Naive thymus-derived CD8-positive, alpha-beta T cell (primary cell): ENCODE results near the gene SUSD3. TPM values are rescaled to one million over a fixed set of nuclear protein-coding genes. Genes with fewer than 3 reads are reported as not detected.
"Not testable (repeated sequence)": the region's sequence is repeated elsewhere in the genome, so short reads cannot be mapped to it uniquely, and the experiment has no call there.

Source experiments
- ATAC-seq, 2 donors: fragments of 150-1000 bp; cut with Tn5 transposase in 1 of 2; sonication (Bioruptor Pico), chemical (Tn5 transposase) in 1 of 2; 1 replicate in 1 of 2; 2 replicates in 1 of 2; pipeline ENCODE4 v1.10.0; 2021; ENCODE audit warnings: mild to moderate bottlenecking in 2 of 2, moderate library complexity in 2 of 2
- POLR2A ChIA-PET: fragments of 350-600 bp; sonication (Branson Sonifier 250); formaldehyde crosslinking; loops from one replicate; lab custom pipeline; 2021; ENCODE audit warnings: antibody characterized with exemption; lab: Charles Lee
- DNase-seq, 10 donors: peaks; one replicate each; pipeline versions ENCODE4 v3.0.0 to v3.0.0-alpha.2; 2020 to 2022
- H3K27ac Mint-ChIP-seq, 10 donors: one replicate each; pipeline ENCODE4 v1.8.0; 2020 to 2022; ENCODE audit warnings: mild to moderate bottlenecking in 10 of 10, mixed read lengths in 10 of 10, moderate library complexity in 4 of 10, inconsistent platforms in 1 of 10
- H3K27me3 Mint-ChIP-seq, 5 donors: one replicate each; pipeline ENCODE4 v1.8.0; 2021 to 2022; ENCODE audit warnings: mixed read lengths in 5 of 5
- H3K36me3 Mint-ChIP-seq, 3 donors: one replicate each; pipeline ENCODE4 v1.8.0; 2020 to 2022; ENCODE audit warnings: mixed read lengths in 3 of 3, mild to moderate bottlenecking in 2 of 3, inconsistent platforms in 1 of 3
- H3K4me1 Mint-ChIP-seq, 4 donors: one replicate each; pipeline ENCODE4 v1.8.0; 2021 to 2022; ENCODE audit warnings: mixed read lengths in 4 of 4
- H3K4me3 Mint-ChIP-seq, 10 donors: one replicate each; pipeline ENCODE4 v1.8.0; 2020 to 2022; ENCODE audit warnings: mild to moderate bottlenecking in 10 of 10, mixed read lengths in 10 of 10, moderate library complexity in 6 of 10, inconsistent platforms in 1 of 10
- H3K9me3 Mint-ChIP-seq, 9 donors: one replicate each; pipeline ENCODE4 v1.8.0; 2020 to 2022; ENCODE audit warnings: mixed read lengths in 9 of 9, mild to moderate bottlenecking in 3 of 9, inconsistent platforms in 1 of 9, moderate library complexity in 1 of 9
- polyA plus RNA-seq, 3 donors: library from polyadenylated mRNA; unstranded; fragments of 300-500 nt; fragmentation: Illumina TruSeq; gene quantifications; one replicate each; pipeline ENCODE4 v1.2.3, GENCODE V29; 2021
- total RNA-seq, 8 experiments: library from RNA in 2 of 8; stranded (reverse) in 2 of 8; gene quantifications; one replicate each; pipeline ENCODE4 v1.2.3 and lab custom pipeline; 2021 to 2026

The SUSD3 gene
- 10 to 100 TPM; 62.1 to 64.0 TPM for total RNA-seq
- polyA plus RNA-seq, result 100 to 1,000 TPM in 2 of 3 donors, 10 to 100 TPM in 1; 86.7 to 208 (median 145) TPM
- total RNA-seq (lab: John Stamatoyannopoulos, UW), result 4.3 to 50.4 (median 27.4) reads per million in 6 experiments

DNA sequence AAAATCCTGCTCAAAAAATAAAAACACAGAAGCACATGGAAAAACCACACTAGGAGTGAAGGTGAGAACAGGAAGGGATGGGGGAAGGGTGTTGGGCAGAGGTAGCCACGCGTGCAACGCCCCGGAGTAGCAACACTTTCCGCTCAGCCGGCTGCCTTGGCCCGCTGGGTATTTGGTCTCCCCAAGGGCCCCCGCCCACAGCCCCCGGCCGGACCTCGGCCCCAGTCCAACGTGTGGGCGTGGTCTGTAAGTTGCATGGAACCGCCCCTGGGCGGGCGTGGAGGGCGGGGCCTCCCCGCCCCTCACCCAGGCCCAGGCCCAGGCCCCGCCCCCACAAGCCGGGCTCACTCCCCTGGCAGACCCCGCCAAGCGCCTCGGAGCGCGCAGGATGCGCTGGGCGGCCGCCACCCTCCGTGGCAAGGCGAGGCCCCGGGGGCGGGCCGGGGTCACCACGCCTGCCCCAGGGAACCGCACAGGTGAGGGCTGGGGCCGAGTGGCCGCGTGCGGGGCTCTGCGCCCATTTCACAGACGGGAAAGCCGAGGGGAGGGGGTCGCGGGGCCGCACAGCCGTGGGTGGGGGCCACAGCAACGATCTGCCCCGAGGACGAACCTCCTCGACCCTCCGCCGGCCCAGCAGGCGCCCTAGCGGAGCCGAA, at the start of gene SUSD3:
TSS of gene SUSD3 (plus strand) at position 347 of the 656 bp plus-strand sequence. CDS start at position 389, 42 bp downstream.
- H3K27ac Mint-ChIP-seq, result peak within 1 kb of the TSS; percentile 93 to 100 (median 100)
- no peaks in the 10 kb centered on the region for H3K9me3 Mint-ChIP-seq
- POLR2A ChIA-PET, result interaction anchor here (0.5 to 23.1 kb wide), 15 partner anchors 8 to 92 kb away, joined by 3 to 608 read pairs (median 4); partner anchors contain the start of gene CARD19
- peaks cover 37 to 80% (median 74%) of the 10 kb centered on the region in 4 donors for H3K4me1 Mint-ChIP-seq
- H3K4me3 Mint-ChIP-seq, result peak within 1 kb of the TSS; percentile 85 to 96 (median 92)
- no peaks in the 10 kb centered on the region for H3K36me3 Mint-ChIP-seq
- DNase-seq, result peak; percentile 57 to 80 (median 62)
- ATAC-seq, result peak; percentile 57 to 63
- no peaks in the 10 kb centered on the region for H3K27me3 Mint-ChIP-seq

DNA sequence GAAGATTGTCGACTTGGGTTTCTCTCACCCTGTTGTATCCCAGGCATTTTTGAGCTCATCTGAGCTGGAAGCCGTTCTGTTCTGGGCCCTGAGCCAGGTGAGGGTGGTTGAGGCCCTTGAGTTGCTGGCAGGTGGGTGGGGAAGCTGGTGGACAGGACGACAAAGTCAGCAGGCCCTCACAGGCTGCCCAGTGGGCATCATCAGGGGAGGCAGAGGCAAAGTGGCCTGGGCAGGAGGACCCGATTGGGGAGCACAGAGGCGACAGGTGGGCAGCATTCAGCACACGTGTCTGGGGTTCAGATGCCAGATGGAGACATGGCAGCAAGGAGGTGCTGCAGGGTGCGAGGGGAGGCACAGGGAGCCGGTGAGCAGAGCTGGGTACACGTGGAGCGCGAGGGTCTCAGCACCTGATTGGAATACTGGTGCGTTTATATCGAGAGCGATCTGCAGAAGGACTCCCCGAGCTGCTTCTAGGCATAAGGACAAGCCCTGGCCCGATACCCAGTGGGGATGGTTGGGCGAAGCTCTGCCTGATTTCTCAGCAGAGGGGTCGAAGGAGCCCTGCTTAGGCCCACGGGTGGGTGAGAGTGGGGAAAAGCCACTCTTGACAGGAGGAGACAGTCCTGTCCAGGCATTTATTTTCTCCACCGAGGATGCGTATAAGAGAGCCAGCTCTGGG, 49.0 kb upstream of the SUSD3 start:
- no peak for ATAC-seq
- POLR2A ChIA-PET, result interaction anchor here (0.6 to 3.2 kb wide), 13 partner anchors 11 to 49 kb away, joined by 3 to 17 read pairs (median 5); no protein-coding TSS in a partner anchor
- peaks cover 7 to 40% (median 20%) of the 10 kb centered on the region in 4 donors for H3K4me1 Mint-ChIP-seq
- H3K36me3 Mint-ChIP-seq, result peaks cover 0 to 88% (median 19%) of the 10 kb centered on the region in 3 donors
- no peaks in the 10 kb centered on the region for H3K9me3 Mint-ChIP-seq
- DNase-seq, result no peak
- peak overlapping the region in 9 of 10 donors; percentile 13 to 94 (median 83) for H3K27ac Mint-ChIP-seq
- H3K27me3 Mint-ChIP-seq, result no peaks in the 10 kb centered on the region
- H3K4me3 Mint-ChIP-seq, result peak overlapping the region in 1 of 10 donors; percentile 45

GRCh38 chr9:93010056-93010455, 48.4 kb upstream of the SUSD3 start:
- H3K9me3 Mint-ChIP-seq, result no peaks in the 10 kb centered on the region
- POLR2A ChIA-PET, result interaction anchor here (1.0 to 3.2 kb wide), 12 partner anchors 10 to 45 kb away, joined by 3 to 17 read pairs (median 4); no protein-coding TSS in a partner anchor
- ATAC-seq (no peak), DNase-seq (peak in 1 of 10 donors; percentile 11)
- H3K27ac Mint-ChIP-seq, result peak overlapping the region in 8 of 10 donors; percentile 61 to 93 (median 80)
- no peaks in the 10 kb centered on the region for H3K27me3 Mint-ChIP-seq
- H3K4me1 Mint-ChIP-seq, result peaks cover 7 to 35% (median 18%) of the 10 kb centered on the region in 4 donors
- H3K4me3 Mint-ChIP-seq, result no peak overlapping the region
- peaks cover 0 to 88% (median 19%) of the 10 kb centered on the region in 3 donors for H3K36me3 Mint-ChIP-seq

GRCh38 chr9:93010704-93011103, 47.8 kb upstream of the SUSD3 start:
- POLR2A ChIA-PET, result interaction anchor here (0.9 to 3.2 kb wide), 9 partner anchors 10 to 46 kb away, joined by 3 to 17 read pairs (median 4); no protein-coding TSS in a partner anchor
- DNase-seq (no peak), ATAC-seq (no peak)
- Mint-ChIP-seq H3K27me3 (no peaks in the 10 kb centered on the region), H3K4me1 (peaks cover 7 to 33% (median 16%) of the 10 kb centered on the region in 4 donors), H3K9me3 (no peaks in the 10 kb centered on the region), H3K27ac (peak overlapping the region in 8 of 10 donors; percentile 15 to 93 (median 69)), H3K4me3 (peak overlapping the region in 1 of 10 donors; percentile 38), H3K36me3 (peaks cover 0 to 86% (median 15%) of the 10 kb centered on the region in 3 donors)

DNA sequence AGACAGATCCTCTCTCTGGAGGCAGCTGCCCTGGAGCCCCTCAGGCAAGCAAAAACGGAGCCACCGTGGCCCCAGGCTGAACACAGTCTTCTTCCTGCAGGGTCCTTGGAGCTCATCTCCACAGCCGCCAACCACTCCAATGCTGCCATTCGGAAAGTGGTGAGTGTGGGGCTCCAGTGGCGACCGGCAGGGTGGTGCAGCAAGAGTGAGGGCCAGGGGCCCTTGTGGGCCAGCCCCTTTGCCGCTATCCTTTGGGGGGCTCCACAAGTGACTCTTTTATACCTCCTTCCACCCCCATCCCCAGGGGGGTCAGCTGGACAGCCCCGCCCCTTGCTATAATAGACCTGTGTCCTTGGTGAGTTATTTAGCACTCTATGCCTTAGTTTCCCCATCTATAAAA, 47.4 kb upstream of the SUSD3 start:
- peak overlapping the region in 7 of 10 donors; percentile 19 to 77 (median 69) for H3K27ac Mint-ChIP-seq
- peaks cover 0 to 87% (median 15%) of the 10 kb centered on the region in 3 donors for H3K36me3 Mint-ChIP-seq

DNA sequence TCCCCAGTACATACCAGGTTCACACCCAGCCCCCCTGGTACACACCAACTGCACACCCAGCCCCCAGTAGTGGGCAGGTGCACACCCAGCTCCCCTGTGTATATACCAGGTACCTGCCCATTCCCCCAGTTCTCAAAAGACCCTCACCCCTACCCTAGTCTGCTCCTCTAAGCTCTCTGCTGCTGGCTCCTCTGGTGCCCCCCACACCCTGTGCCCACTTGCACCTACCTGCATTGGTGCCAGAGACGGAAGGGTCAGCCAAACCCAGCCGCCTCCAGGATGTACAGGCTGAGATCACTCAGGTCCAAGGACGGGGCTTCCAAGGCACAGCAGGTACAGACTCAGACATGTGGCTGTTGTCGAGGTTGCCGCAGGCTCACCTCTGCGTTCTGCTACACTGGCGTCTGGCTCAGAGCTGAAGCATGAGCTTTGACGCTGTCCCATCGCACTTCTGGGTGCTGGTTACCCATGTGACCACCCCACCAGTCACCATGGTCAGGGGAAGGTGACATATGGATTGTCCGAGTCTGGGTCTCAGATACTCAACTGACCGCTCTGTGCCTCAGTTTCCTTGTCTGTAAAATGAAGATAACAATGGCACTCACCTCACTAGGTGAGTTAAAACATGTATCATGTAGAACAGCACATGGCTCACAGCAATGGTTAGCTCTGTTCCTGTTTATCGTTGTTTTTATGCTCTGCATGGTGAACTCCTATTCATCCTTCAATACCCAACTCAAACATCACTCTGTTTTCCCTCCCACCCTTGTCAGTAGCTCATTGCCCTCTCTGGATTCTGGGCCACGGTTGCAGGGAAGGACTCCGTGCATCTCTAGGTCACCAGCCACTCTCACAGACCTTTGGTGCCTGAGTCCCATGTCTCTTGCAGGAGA, 45.3 kb upstream of the SUSD3 start:
- Mint-ChIP-seq H3K9me3 (no peaks in the 10 kb centered on the region), H3K27me3 (no peaks in the 10 kb centered on the region), H3K4me3 (peak overlapping the region in 2 of 10 donors; percentile 24 to 67), H3K27ac (peak overlapping the region; percentile 56 to 88 (median 81)), H3K36me3 (peaks cover 0 to 86% (median 20%) of the 10 kb centered on the region in 3 donors), H3K4me1 (peaks cover 4 to 34% (median 16%) of the 10 kb centered on the region in 4 donors)
- DNase-seq (no peak), ATAC-seq (no peak)
- POLR2A ChIA-PET, result interaction anchor here (0.5 to 6.9 kb wide), 9 partner anchors 9 to 139 kb away, joined by 3 to 85 read pairs (median 4); no protein-coding TSS in a partner anchor

More for the DNA sequence above, 47.4 kb upstream of the SUSD3 start:
- H3K4me1 Mint-ChIP-seq, result peaks cover 5 to 30% (median 15%) of the 10 kb centered on the region in 4 donors
- H3K9me3 Mint-ChIP-seq, result no peaks in the 10 kb centered on the region
- ATAC-seq (no peak), DNase-seq (no peak)
- no peak overlapping the region for H3K4me3 Mint-ChIP-seq
- POLR2A ChIA-PET, result interaction anchor here (0.9 to 3.2 kb wide), 7 partner anchors 9 to 43 kb away, joined by 3 to 17 read pairs (median 4); no protein-coding TSS in a partner anchor
- H3K27me3 Mint-ChIP-seq, result no peaks in the 10 kb centered on the region

DNA sequence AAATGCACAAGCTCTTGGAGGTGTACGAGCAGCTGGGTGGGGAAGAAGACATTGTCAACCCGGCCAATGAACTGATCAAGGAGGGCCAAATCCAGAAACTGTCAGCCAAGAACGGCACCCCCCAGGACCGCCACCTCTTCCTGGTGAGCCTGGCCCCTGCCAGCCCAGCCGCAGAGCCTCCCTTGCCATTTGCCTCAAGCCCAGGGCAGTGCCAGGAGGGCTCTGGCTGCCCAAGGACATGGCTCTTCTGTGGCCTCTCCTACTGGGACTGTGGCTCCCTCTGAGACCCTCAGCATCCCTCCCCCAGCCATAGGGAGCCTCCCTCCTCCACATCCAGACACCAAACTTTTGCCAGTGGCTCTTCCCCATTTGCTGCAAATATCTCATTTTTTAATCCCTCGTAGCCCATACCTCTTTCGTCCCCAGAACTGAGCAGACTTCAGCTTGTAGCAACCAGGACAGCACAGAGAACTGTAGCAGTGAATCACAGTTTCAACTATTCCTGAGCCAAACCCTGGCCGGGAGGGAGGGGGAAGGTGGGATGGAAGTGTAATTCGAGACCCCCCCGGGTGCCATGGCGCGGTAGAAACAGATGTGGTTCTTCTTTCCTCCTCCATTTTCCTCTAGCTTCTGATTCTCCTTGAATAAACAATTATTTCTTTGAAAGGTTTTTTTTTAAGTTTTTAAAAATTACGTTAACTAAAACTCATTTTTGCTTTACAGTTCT, 44.5 kb upstream of the SUSD3 start:
- Mint-ChIP-seq H3K9me3 (no peaks in the 10 kb centered on the region), H3K27me3 (no peaks in the 10 kb centered on the region), H3K4me1 (peaks cover 5 to 35% (median 17%) of the 10 kb centered on the region in 4 donors), H3K4me3 (no peak overlapping the region), H3K36me3 (peaks cover 0 to 86% (median 21%) of the 10 kb centered on the region in 3 donors), H3K27ac (peak overlapping the region; percentile 19 to 87 (median 72))
- POLR2A ChIA-PET, result interaction anchor here (0.5 to 6.9 kb wide), 8 partner anchors 8 to 140 kb away, joined by 3 to 85 read pairs (median 4); no protein-coding TSS in a partner anchor
- ATAC-seq (no peak), DNase-seq (peak in 1 of 10 donors; percentile 7)

- DNase-seq, H3K4me3 Mint-ChIP-seq, ATAC-seq, H3K9me3 Mint-ChIP-seq, H3K27me3 Mint-ChIP-seq: not testable (repeated sequence)
- H3K36me3 Mint-ChIP-seq, result peaks cover 0 to 87% (median 17%) of the 10 kb centered on the region in 3 donors
- H3K27ac Mint-ChIP-seq, result peak overlapping the region in 7 of 10 donors; percentile 7 to 77 (median 41)
- H3K4me1 Mint-ChIP-seq, result peaks cover 11 to 40% (median 23%) of the 10 kb centered on the region in 4 donors
- POLR2A ChIA-PET, result interaction anchor here (0.8 to 6.9 kb wide), 8 partner anchors 11 to 92 kb away, joined by 3 to 85 read pairs (median 4); no protein-coding TSS in a partner anchor
Measured at GRCh38 chr9:93015190-93015589, 43.3 kb upstream of the SUSD3 start.

- Mint-ChIP-seq H3K4me1 (peaks cover 10 to 56% (median 29%) of the 10 kb centered on the region in 4 donors), H3K36me3 (peaks cover 0 to 93% (median 21%) of the 10 kb centered on the region in 3 donors), H3K4me3 (no peak overlapping the region), H3K9me3 (no peaks in the 10 kb centered on the region), H3K27ac (peak overlapping the region in 9 of 10 donors; percentile 51 to 100 (median 89)), H3K27me3 (no peaks in the 10 kb centered on the region)
- no peak for ATAC-seq
- no peak for DNase-seq
- POLR2A ChIA-PET, result interaction anchor here (0.8 to 6.9 kb wide), 4 partner anchors 9 to 63 kb away, joined by 5 to 85 read pairs (median 9); no protein-coding TSS in a partner anchor
Measured at GRCh38 chr9:93017621-93018020, 40.9 kb upstream of the SUSD3 start.

DNA sequence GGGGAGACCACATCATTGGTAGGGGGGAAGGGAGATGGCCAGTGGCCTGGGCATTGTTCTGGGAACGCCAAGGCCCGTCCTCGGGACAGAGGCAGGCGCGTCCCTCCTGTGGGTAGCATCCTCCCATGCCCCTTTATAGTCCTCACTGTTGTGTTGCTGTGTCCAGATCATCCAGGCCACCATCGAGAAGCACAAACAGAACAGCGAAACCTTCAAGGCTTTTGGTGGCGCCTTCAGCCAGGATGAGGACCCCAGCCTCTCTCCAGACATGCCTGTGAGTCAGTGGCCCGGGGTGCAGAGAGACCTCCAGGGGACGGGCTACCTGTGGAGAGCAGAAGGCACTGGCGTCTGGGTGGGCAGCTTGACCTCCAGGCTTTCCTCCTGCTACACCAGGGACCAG, 38.4 kb upstream of the SUSD3 start:
- H3K36me3 Mint-ChIP-seq, result peaks cover 0 to 86% (median 15%) of the 10 kb centered on the region in 3 donors
- peak overlapping the region in 1 of 10 donors; percentile 20 for H3K4me3 Mint-ChIP-seq
- POLR2A ChIA-PET, result interaction anchor here (0.8 to 15.4 kb wide), 9 partner anchors 9 to 99 kb away, joined by 3 to 608 read pairs (median 9); partner anchors contain the start of gene SUSD3
- DNase-seq, result no peak
- H3K27ac Mint-ChIP-seq, result peak overlapping the region; percentile 71 to 100 (median 98)
- ATAC-seq, result no peak
- H3K4me1 Mint-ChIP-seq, result peaks cover 17 to 67% (median 44%) of the 10 kb centered on the region in 4 donors
- H3K9me3 Mint-ChIP-seq, result no peaks in the 10 kb centered on the region
- H3K27me3 Mint-ChIP-seq, result no peaks in the 10 kb centered on the region
